SIG-M5 (cell line): ENCODE data around the gene MLIP.
A peak's percentile ranks its signal among the peaks of the same experiment; 100 is the strongest.
"Not testable (repeated sequence)": the region's sequence is repeated elsewhere in the genome, so short reads cannot be mapped to it uniquely, and the experiment has no call there.

Experiments used
- DNase-seq: peaks from one replicate; lab custom pipeline; 2025; lab: John Stamatoyannopoulos, UW

The MLIP gene

GRCh38 chr6:54142889-54143519 lies 31.8 kb downstream of the MLIP start:
- no peak for DNase-seq

- no peak for DNase-seq
These were observed 40.6 kb downstream of the MLIP start for GRCh38 chr6:54151861-54152260.

GRCh38 chr6:54156650-54157250 lies 45.5 kb downstream of the MLIP start:
- DNase-seq, result no peak

- no peak for DNase-seq
These were observed 46.2 kb downstream of the MLIP start for GRCh38 chr6:54157405-54157804.

GRCh38 chr6:54173089-54173488 lies 61.8 kb downstream of the MLIP start:
- no peak for DNase-seq

- DNase-seq, result no peak
These were observed 67.9 kb downstream of the MLIP start for GRCh38 chr6:54179152-54179551.

- DNase-seq, result no peak
These were observed 72.4 kb downstream of the MLIP start for GRCh38 chr6:54183616-54184015.

GRCh38 chr6:54185885-54186284 lies 74.6 kb downstream of the MLIP start:
- no peak for DNase-seq

GRCh38 chr6:54188846-54189245 lies 77.6 kb downstream of the MLIP start:
- no peak for DNase-seq

- no peak for DNase-seq
These were observed 80.2 kb downstream of the MLIP start for GRCh38 chr6:54191461-54191860.

- no peak for DNase-seq
These were observed 81.8 kb downstream of the MLIP start for GRCh38 chr6:54192993-54193392.

- no peak for DNase-seq
These were observed 82.3 kb downstream of the MLIP start for GRCh38 chr6:54193560-54193959.

GRCh38 chr6:54194067-54194466 lies 82.8 kb downstream of the MLIP start:
- DNase-seq, result no peak

- no peak for DNase-seq
These were observed 84.4 kb downstream of the MLIP start for GRCh38 chr6:54195637-54196036.

- no peak for DNase-seq
These were observed 85.7 kb downstream of the MLIP start for GRCh38 chr6:54196905-54197304.

- peak; percentile 19 for DNase-seq
These were observed 86.9 kb downstream of the MLIP start for GRCh38 chr6:54198134-54198533.

GRCh38 chr6:54203474-54204035 lies 92.3 kb downstream of the MLIP start:
- not testable (repeated sequence) for DNase-seq

GRCh38 chr6:54204921-54205591 lies 93.8 kb downstream of the MLIP start:
- DNase-seq, result no peak

GRCh38 chr6:54206510-54206909 lies 95.3 kb downstream of the MLIP start:
- DNase-seq, result no peak

- not testable (repeated sequence) for DNase-seq
These were observed 98.7 kb downstream of the MLIP start for GRCh38 chr6:54209983-54210382.

- no peak for DNase-seq
These were observed 103.0 kb downstream of the MLIP start for GRCh38 chr6:54214286-54214685.

- no peak for DNase-seq
These were observed 105.1 kb downstream of the MLIP start for GRCh38 chr6:54216336-54216735.

- no peak for DNase-seq
These were observed 105.8 kb downstream of the MLIP start for GRCh38 chr6:54217018-54217417.
